ENCODE results near the gene HDHD5.

DNA sequence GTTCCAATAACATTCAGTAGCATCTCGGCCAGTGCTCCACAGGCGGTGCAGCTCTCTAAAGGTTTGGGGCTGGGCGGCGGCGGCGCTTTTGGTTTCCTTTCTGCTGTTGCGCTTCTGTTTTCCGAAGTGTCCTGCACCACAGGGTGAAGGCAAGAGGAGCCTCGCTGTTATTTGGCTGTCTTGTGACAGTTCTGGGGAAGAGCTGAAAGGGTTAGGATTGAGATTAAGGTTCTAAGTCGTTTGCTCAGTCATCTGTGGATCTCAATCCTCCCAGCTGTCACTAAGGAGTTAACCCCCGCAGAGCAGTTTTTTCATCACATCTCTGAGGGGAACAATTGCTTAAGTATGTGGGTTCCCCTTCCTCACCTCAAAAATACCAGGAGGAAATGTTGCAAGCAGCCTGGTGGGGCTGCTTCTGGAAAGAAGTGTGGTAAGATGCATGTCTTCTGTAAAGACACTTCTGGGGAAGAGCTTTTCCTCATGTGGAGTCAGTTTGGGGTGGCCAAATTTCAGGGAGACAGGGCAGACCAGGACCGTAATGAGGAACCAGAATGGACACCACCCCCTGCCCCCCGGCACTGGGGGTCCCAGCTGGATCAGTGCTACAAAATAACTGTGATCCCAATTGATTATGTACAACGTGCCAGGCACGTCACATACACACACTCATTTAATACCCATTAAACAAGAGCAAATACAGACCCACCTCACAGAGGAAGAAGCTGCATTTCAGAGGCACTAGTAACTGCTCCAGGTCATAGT is 52.1 kb downstream of the HDHD5 start:
- TF ChIP-seq, protein P1, sequence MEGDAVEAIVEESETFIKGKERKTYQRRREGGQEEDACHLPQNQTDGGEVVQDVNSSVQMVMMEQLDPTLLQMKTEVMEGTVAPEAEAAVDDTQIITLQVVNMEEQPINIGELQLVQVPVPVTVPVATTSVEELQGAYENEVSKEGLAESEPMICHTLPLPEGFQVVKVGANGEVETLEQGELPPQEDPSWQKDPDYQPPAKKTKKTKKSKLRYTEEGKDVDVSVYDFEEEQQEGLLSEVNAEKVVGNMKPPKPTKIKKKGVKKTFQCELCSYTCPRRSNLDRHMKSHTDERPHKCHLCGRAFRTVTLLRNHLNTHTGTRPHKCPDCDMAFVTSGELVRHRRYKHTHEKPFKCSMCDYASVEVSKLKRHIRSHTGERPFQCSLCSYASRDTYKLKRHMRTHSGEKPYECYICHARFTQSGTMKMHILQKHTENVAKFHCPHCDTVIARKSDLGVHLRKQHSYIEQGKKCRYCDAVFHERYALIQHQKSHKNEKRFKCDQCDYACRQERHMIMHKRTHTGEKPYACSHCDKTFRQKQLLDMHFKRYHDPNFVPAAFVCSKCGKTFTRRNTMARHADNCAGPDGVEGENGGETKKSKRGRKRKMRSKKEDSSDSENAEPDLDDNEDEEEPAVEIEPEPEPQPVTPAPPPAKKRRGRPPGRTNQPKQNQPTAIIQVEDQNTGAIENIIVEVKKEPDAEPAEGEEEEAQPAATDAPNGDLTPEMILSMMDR (IDR thresholded peaks at IDR 0.05): no peak
- TF ChIP-seq POLR2A (IDR thresholded peaks at IDR 0.05) (no peak), POLR2AphosphoS5 (IDR thresholded peaks at IDR 0.05) (no peak), EP300 (IDR thresholded peaks at IDR 0.05) (no peak)

Measured in suprapubic skin (tissue), 4 donors.